ENCODE measurements around the gene TEX36.

- no peak for TF ChIP-seq CTCF (conservative IDR thresholded peaks at IDR 0.05)
- TF ChIP-seq EZH2 (IDR thresholded peaks at IDR 0.05; ENCODE audit: low read depth) = no peak
These were observed 7.1 kb upstream of the TEX36 start for GRCh38 chr10:125689955-125690569.
